Panc1 (cell line): ENCODE data around the gene NOL4L. TPM values are rescaled to one million over a fixed set of nuclear protein-coding genes. Genes with fewer than 3 reads are reported as not detected.

Experiments
- ATAC-seq: fragments of 200-7000 bp; cut with Tn5 transposase; 2 replicates; pipeline ENCODE4 v1.9.1; 2020; ENCODE audit warnings: mild to moderate bottlenecking, moderate library complexity
- BruUV-seq: library from RNA; stranded (reverse); fragments of 400-500 nt; replicated peaks from 2 replicates; lab custom pipeline; 2021; lab: Mats Ljungman, UMichigan
- CTCF ChIA-PET: fragments of 300-600 bp; sonication (Branson Sonifier 250); formaldehyde crosslinking; loops from one replicate; lab custom pipeline; 2022; ENCODE audit warnings: antibody characterized with exemption; lab: Charles Lee
- POLR2A ChIA-PET: fragments of 300-600 bp; sonication (Branson Sonifier 250); formaldehyde crosslinking; loops from one replicate; lab custom pipeline; 2022; ENCODE audit warnings: antibody characterized with exemption; lab: Charles Lee
- DNase-seq: peaks from one replicate; pipeline ENCODE4 v3.0.0-alpha.2; 2010; ENCODE audit warnings: low read depth, low spot score
- H3K27ac ChIP-seq: 2 replicates; pipeline ENCODE4 v1.5.1; 2011; ENCODE audit warnings: mild to moderate bottlenecking, low read length, inconsistent platforms
- H3K27me3 ChIP-seq: fragments of 200-500 bp; sonication (Bioruptor generic); 2 replicates; pipeline ENCODE4 v1.6.0; 2014; ENCODE audit warnings: low read length, inconsistent platforms; ENCODE audit not compliant: control insufficient read depth, insufficient read depth
- H3K36me3 ChIP-seq: fragments of 200-500 bp; sonication (Bioruptor generic); 2 replicates; pipeline ENCODE4 v1.5.1; 2014; ENCODE audit warnings: inconsistent platforms, mild to moderate bottlenecking, low read length, moderate library complexity; ENCODE audit not compliant: control insufficient read depth, insufficient read depth
- H3K4me1 ChIP-seq: 2 replicates; pipeline ENCODE4 v1.5.1; 2011; ENCODE audit warnings: inconsistent platforms, mild to moderate bottlenecking, low read length, moderate library complexity; ENCODE audit not compliant: control insufficient read depth, insufficient read depth
- H3K4me3 ChIP-seq, 2 experiments: 2 replicates each; pipeline ENCODE4 v1.5.1; 2011 to 2012; ENCODE audit warnings: low read depth in 2 of 2, low read length in 2 of 2, mild to moderate bottlenecking in 2 of 2, inconsistent platforms in 1 of 2, moderate library complexity in 1 of 2
- H3K9me3 ChIP-seq: fragments of 200-500 bp; sonication (Bioruptor generic); 2 replicates; pipeline ENCODE4 v1.5.1; 2014; ENCODE audit warnings: low read depth, mild to moderate bottlenecking, inconsistent platforms, low read length, moderate library complexity; ENCODE audit not compliant: control insufficient read depth, insufficient read depth
- POLR2AphosphoS5 ChIP-seq: IDR thresholded peaks from 2 replicates; pipeline ENCODE4 v1.6.1; 2012; ENCODE audit warnings: mild to moderate bottlenecking, low read depth, low read length, moderate library complexity
- SIN3A ChIP-seq: IDR thresholded peaks from 2 replicates; pipeline ENCODE4 v1.6.1; 2012; ENCODE audit warnings: low read depth, mild to moderate bottlenecking, low read length, moderate library complexity, borderline replicate concordance; ENCODE audit not compliant: insufficient read depth
- TCF7L2 ChIP-seq: IDR thresholded peaks from 2 replicates; pipeline ENCODE4 v1.6.1; 2011; ENCODE audit warnings: mild to moderate bottlenecking, low read depth, low read length, inconsistent platforms
- in situ Hi-C: cut with HindIII; loops from 2 replicates; pipeline ENCODE4 v1.10.0; 2016; ENCODE audit warnings: low sequenced_read_pairs, low pct_unique_long_range_greater_than_20kb
- intact Hi-C: fragments of 100-400 bp; cut with micrococcal nuclease; formaldehyde crosslinking; loops from one replicate; pipeline ENCODE4 v1.10.0; 2022; ENCODE audit not compliant: unreplicated experiment
- total RNA-seq: library from RNA; stranded (reverse); gene quantifications from one replicate; pipeline ENCODE4 v1.2.1, GENCODE V29; 2021; ENCODE audit not compliant: unreplicated experiment
- TF ChIP-seq, protein P1 (sequence below): fragments of 450-650 bp; IDR thresholded peaks from 2 replicates; pipeline ENCODE4 v1.5.1; 2017; ENCODE audit warnings: mild to moderate bottlenecking
- TF ChIP-seq, protein P2 (sequence below), 2 experiments: IDR thresholded peaks; 2 replicates each; pipeline ENCODE4 v1.6.1; 2011 to 2012; ENCODE audit warnings: low read depth in 2 of 2, control low read depth in 1 of 2, low read length in 1 of 2, mild to moderate bottlenecking in 1 of 2, moderate library complexity in 1 of 2; ENCODE audit not compliant: insufficient read depth in 1 of 2

Gene NOL4L
- total RNA-seq, 1 experiment from 2014 or later: 21.6 TPM

DNA sequence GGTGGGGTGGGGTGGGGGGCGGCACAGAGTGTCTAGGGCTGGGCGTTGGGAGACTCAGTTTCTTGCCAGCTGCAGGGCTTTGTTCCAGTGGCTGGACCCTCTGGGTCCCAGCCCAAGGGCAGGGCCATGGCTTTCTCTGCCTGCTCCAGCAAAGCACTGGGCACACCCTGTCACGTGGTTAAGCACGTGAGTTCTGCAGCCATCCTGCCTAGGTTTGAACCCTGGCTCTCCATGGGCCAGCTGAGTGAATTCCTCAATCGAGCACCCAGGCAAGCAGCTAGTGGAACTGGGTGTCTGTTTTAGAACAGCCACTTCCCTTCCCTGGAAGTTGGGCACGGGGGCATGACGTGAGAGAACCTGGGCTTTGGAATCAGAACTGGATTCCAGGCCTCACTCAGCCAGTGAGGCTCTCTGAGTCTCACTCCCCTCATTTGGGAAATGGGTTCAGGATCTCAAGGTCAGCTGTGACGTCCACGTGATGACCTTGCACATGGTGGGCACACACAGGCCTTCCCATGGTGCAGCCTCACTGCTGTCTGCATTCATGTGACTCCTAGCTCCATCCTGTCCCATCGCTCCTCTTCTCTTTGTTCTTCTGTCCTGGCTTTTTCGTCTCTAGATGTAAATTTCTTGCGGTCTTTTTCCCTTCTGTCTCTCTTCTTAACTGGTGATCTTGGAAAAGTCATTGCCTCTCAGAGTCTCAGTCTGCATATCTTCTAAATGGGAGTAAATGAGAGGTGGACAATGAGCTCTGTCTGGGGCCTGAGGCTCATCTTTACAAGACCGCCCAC, 45.9 kb downstream of the NOL4L start:
- in situ Hi-C loops (no loop called here), intact Hi-C loops (no loop called here)
- ChIA-PET POLR2A (no interaction called here), CTCF (interaction anchor here (1.0 kb wide), 1 partner anchor 16 kb away, joined by 3 read pairs; no protein-coding TSS in a partner anchor)
- Histone ChIP-seq H3K27ac (no peak overlapping the region), H3K9me3 (no peaks in the 10 kb centered on the region), H3K4me1 (peaks cover 7% of the 10 kb centered on the region; the same call in 1 of the 2 replicates), H3K4me3 (no peak overlapping the region), H3K27me3 (no peaks in the 10 kb centered on the region), H3K36me3 (no peaks in the 10 kb centered on the region)
- DNase-seq: no peak
- ATAC-seq: no peak
- BruUV-seq: no TSS peak
- no peak for TF ChIP-seq SIN3A
- TF ChIP-seq TCF7L2: no peak
- TF ChIP-seq, protein P1, sequence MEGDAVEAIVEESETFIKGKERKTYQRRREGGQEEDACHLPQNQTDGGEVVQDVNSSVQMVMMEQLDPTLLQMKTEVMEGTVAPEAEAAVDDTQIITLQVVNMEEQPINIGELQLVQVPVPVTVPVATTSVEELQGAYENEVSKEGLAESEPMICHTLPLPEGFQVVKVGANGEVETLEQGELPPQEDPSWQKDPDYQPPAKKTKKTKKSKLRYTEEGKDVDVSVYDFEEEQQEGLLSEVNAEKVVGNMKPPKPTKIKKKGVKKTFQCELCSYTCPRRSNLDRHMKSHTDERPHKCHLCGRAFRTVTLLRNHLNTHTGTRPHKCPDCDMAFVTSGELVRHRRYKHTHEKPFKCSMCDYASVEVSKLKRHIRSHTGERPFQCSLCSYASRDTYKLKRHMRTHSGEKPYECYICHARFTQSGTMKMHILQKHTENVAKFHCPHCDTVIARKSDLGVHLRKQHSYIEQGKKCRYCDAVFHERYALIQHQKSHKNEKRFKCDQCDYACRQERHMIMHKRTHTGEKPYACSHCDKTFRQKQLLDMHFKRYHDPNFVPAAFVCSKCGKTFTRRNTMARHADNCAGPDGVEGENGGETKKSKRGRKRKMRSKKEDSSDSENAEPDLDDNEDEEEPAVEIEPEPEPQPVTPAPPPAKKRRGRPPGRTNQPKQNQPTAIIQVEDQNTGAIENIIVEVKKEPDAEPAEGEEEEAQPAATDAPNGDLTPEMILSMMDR: no peak
- no peak for TF ChIP-seq POLR2AphosphoS5
- TF ChIP-seq, protein P2, sequence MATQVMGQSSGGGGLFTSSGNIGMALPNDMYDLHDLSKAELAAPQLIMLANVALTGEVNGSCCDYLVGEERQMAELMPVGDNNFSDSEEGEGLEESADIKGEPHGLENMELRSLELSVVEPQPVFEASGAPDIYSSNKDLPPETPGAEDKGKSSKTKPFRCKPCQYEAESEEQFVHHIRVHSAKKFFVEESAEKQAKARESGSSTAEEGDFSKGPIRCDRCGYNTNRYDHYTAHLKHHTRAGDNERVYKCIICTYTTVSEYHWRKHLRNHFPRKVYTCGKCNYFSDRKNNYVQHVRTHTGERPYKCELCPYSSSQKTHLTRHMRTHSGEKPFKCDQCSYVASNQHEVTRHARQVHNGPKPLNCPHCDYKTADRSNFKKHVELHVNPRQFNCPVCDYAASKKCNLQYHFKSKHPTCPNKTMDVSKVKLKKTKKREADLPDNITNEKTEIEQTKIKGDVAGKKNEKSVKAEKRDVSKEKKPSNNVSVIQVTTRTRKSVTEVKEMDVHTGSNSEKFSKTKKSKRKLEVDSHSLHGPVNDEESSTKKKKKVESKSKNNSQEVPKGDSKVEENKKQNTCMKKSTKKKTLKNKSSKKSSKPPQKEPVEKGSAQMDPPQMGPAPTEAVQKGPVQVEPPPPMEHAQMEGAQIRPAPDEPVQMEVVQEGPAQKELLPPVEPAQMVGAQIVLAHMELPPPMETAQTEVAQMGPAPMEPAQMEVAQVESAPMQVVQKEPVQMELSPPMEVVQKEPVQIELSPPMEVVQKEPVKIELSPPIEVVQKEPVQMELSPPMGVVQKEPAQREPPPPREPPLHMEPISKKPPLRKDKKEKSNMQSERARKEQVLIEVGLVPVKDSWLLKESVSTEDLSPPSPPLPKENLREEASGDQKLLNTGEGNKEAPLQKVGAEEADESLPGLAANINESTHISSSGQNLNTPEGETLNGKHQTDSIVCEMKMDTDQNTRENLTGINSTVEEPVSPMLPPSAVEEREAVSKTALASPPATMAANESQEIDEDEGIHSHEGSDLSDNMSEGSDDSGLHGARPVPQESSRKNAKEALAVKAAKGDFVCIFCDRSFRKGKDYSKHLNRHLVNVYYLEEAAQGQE (IDR thresholded peaks at IDR 0.05; ENCODE audit: insufficient read depth in 1 of 2, low read depth in 2 of 2, low read length in 1 of 2): no peak

DNA sequence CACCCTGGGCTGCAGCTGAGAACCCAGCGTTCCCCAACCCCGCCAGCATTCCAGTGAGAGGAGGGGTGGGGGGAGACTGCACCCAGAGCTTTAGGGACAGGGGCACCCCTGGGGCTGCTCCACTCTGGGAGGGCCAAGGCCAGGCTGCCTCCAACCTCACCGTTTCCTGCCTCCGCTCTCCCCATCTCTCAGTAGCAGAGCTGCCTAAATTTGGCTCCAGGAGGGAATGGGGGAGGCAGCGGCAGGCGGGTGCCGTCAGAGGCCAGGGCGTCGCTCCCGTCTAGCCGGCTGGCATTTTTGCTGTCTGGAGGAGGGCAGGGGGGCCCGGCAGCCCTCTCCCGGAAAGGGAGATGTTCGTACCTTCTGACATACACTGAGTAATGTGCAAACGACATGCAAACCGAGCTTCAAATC, 46.6 kb downstream of the NOL4L start:
- intact Hi-C loops: no loop called here
- ChIA-PET CTCF (interaction anchor here (1.0 kb wide), 1 partner anchor 15 kb away, joined by 3 read pairs; no protein-coding TSS in a partner anchor), POLR2A (no interaction called here)
- H3K4me1 ChIP-seq: peaks cover 7% of the 10 kb centered on the region; the same call in 1 of the 2 replicates
- no peaks in the 10 kb centered on the region for H3K27me3 ChIP-seq
- in situ Hi-C loops: no loop called here
- H3K4me3 ChIP-seq: no peak overlapping the region
- TF ChIP-seq, protein P1: no peak
- no peak for TF ChIP-seq TCF7L2
- TF ChIP-seq, protein P2 (IDR thresholded peaks at IDR 0.05; ENCODE audit: insufficient read depth in 1 of 2, low read depth in 2 of 2, low read length in 1 of 2): no peak
- TF ChIP-seq SIN3A: no peak
- TF ChIP-seq POLR2AphosphoS5: no peak
- ATAC-seq (no peak), DNase-seq (no peak)
- H3K36me3 ChIP-seq: no peaks in the 10 kb centered on the region
- H3K9me3 ChIP-seq: no peaks in the 10 kb centered on the region
- H3K27ac ChIP-seq: no peak overlapping the region
- BruUV-seq: no TSS peak
